HG03521 (cell line): ENCODE data around the gene LRRC26.
A peak's percentile ranks its signal among the peaks of the same experiment; 100 is the strongest.

Experiments used
- ATAC-seq: cut with Tn5 transposase; IDR thresholded peaks from one replicate; pipeline ENCODE4 v1.9.1; 2021; ENCODE audit warnings: mild to moderate bottlenecking, moderate library complexity; ENCODE audit not compliant: unreplicated experiment

LRRC26 gene

DNA sequence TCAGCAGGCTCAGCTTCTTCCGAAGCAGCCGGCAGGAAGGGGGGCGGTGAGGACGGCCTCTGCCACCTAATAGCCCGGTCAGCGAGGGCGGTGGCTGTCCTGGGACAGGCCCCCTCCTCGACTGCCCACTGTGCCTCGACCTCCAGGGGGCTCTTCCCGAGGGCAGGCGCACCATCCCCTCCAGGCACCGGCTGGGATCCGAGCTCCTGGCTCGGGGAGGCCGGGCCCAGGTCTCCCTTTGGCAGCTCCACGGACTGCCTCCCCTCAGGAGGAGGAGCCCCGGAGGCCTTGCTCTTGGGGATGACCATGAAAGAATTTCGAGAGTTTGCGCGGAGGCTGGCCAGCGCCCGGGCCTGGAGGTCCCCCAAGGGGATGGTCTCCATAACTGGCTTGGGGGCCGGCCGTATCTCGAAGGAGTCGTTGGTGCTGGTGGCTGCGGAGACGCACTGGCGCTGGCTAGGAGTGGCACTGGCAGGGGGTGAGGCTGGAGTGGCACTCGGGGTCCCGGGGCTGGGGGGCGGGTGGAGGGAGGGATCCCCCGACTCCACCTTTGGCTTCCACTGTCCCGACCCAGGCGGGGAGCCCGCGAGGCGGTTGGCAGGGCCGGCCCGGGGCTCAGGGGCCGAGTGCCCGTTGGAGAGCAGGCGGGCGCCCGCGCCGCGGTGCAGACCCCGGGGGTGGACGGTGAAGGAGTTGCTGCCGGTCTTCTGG is 29.7 kb upstream of the LRRC26 start:
- no peak for ATAC-seq

DNA sequence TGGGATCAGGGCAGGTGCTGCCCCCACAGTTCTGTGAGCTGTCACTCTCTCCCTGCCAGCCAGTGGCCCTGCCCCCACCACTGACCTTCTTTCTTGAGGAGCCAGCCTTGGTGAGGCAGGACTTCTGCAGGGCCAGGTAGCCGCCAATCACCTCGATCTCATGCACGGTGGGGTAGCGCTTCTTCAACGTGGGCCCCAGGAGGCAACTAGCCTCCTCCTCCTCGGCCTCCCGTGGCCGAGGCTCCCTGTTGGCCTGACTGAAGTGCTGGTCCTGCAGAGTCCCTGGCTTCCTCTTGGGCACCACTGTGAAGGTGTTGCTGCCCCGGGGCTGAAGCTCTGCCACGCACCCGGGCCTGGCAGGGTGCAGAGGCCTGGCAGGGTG is 29.0 kb upstream of the LRRC26 start:
- no peak for ATAC-seq

DNA sequence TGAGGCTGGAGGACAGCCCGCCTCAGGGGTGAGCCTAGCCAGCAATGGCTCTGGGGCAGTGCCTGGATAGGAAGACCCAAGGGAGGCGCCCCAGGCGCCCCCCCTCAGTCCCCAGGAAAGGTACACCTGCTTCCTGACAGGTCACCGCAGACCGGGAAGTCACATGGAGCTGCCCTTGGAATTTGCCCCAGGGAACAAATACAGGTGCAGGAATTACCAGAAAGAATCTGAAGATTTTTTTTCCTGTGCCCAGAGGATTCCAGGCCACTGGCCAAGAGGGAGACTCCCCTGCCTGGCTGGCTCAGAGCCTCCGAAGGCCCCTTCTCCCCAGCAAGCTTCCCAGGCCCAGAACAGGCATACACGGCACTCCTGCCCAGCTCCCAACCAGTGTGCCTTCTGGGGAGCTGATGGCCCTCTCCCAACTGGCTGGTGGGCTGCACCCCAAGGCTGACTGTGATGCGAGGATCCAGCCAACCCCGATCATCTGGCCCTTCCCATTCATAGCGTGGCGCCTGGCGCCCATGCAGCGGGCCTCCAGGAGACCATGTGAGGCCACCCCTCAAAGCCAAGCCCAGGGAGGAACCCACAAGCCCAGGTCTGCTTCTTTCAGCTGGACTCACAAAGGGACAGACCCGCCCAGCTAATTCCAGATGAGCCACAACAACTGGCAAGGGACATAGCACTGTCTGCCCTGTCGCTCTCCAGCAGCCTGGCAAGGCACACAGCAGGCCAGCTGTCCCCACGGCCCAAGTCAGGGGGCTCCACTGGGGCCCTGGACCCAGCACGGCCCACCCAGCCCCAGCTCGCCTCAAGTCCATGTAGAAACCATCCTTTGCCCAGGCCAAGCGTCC is 28.4 kb upstream of the LRRC26 start:
- ATAC-seq: no peak

DNA sequence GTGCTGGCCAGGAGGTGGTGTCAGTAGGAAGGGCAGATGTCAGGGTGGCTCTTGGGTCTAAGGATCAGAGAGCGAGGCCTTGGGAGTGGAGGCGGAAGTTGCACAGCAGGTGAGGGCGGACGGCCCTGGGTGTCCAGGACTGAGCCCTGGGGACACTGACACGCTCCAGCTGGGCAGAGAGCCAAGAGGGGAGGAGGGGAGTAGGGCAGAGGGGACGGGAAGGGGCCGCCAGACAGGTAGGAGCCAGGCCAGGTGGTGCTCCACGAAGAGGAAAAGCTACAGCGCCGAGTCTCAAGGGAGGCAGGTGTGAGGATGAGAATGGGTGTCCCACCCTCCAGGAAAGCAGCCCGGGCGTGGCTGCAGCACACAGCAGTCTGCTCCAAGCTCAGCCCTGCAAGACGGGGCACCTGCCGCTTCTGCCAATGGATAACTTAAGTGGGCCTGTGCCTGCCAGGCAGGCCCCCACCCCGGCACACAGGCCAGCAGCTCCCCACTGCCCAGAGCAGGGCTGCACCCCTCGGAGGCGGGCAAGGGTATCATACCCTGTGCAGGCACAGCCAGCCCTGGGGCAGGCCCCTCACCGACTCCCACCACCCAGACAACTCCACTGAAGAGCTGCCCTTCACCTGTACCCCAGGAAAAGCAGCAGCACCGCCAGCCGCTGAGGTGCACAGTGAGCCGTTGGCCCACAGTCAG is 25.8 kb upstream of the LRRC26 start:
- ATAC-seq: no peak

DNA sequence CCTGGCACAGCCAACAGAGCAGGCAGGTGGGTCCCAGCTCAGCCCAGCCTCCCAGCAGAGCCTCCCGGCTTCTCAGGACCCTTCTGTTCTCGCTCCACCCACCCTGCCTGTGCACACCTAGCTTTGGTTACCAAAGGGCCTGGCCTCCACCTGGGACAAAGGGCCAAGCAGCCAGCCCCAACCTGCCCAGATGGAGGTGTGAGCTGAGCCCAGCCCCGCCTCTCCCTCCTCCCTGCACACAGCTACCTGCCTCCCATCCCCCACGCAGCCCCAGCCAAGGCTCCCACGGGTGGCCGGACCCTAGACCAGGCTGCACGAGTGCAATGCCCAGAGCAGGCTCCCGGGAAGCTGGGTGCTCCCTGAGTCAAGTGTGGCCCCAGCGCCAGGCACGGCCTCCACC is 25.1 kb upstream of the LRRC26 start:
- ATAC-seq: no peak

DNA sequence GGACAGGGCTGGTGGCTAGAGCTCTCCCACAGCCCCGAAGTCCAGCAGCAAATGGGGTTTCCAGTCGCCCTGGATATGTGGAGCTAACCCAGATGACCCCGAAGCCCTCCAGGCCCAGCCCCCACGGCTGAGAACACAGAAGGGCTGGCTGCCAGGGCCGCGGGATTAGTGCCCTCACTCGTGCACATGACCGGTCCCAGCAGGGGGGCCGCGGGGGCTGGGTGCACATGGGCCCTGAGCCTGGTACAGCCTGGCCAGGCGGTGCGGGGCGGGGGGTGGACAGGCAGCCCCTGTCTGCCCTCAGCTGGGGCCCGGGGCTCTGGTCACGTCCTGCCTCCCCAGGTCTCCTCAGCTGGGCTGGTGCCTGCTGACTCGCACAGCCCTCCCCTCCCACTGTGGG is 24.5 kb upstream of the LRRC26 start:
- no peak for ATAC-seq

DNA sequence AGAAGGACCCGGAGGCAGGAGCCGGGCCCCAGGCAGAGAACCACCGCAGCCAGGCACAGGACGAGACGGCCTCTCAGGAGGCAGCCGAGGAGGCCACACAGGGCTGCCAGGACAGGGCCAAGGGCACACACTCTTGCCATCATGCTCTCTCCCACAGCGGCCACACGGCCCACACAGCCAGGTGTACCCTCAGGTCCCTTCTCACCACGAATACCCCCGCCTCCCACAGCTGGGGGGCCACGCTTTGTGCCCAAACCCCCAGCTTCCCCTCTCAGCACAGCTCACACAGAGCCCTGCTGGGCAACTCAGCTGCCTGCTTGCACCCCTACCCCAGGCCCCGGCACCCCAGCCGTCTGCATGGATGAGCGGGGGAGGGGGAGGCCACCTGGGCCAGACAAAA is 23.9 kb upstream of the LRRC26 start:
- no peak for ATAC-seq

DNA sequence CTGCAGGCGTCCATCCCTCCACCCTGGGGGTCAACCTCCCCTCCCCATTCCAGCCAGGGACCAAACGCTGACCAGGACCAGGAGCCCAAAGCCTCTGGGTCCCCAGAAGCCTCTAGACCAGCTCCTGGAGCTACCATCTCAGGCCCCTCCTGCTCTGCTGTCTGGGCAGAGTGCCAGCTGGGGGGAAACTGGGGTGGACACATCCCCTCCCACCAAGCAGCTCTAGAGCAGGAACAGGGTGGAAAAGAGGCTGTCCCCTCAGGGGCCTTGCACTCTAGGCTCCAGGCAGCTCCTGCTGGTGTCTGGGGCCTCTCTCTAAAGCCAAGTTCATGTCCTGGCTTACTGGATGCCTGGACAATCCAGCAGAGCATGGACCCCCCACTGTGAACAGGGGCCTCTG is 23.0 kb upstream of the LRRC26 start:
- ATAC-seq: no peak

DNA sequence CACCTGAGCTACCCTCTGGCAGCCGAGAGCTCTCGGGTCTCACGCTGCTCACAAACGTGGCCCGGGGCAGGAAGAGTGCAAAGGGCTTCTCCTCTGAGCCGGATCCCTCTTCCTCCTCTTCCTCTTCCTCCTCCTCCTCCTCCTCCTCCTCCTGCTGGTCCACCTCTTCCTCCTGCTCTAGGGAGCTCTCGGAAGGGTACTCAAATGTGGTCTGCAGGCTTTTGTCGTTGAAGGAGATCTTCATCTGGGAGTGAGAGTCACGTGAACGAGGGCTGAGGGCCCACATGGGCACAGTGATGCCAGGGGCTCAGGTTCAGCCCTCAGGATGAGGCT is 22.6 kb upstream of the LRRC26 start:
- no peak for ATAC-seq

DNA sequence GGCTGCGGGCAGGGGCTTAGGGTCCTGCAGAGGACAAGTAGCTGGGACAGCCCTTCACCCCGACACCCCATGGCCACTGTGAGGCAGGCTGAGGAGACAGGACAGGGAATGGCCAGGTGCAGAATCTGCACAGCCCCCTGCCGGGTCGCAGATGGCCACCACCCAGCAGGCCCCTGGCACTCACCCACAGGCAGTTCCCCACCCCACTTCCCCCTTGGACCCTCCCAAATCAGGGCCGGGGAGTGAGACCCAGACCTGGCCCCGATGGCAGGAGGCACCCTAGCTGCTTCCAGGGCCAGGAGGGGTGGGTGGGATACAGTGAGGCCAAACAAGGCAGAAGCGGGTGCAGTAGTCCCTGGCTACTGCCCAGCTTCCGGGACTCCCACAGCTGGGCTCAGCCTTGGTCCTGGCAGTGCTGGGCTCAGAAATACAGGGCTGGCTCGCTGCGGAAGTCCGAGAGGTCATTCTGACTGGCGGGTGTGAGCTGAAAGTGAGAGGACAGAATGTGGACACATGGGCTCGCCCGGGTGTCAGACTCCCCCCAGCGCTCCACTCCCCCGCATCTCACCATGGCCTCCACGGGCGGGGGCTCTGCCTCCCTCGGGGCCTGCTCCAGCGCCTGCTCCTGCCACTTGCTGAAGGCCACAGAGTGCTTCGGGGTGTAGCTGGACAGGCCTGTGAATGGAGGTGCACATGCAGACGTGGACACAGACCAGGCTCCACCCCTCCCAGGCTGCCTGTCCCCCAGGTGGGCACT is 22.0 kb upstream of the LRRC26 start:
- no peak for ATAC-seq

DNA sequence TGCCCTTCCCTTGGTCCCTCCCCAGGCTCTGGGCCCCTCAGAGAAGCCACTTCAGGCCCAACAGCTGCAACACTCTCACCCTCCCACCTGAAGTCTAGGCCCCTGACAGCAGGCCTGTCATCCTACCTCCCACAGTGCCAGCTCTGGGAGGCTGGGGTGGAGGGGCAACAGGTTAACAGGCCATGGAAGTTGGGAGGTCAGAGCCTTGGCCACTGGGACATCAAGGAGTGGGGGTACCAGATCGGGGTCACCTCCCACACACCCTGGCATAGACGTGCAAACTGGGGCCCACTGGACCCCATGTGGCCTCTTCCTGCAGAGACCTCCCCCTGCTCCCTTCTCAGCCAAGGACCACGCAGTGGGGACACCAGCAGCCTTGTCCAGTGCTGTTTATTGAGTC is 21.4 kb upstream of the LRRC26 start:
- no peak for ATAC-seq

DNA sequence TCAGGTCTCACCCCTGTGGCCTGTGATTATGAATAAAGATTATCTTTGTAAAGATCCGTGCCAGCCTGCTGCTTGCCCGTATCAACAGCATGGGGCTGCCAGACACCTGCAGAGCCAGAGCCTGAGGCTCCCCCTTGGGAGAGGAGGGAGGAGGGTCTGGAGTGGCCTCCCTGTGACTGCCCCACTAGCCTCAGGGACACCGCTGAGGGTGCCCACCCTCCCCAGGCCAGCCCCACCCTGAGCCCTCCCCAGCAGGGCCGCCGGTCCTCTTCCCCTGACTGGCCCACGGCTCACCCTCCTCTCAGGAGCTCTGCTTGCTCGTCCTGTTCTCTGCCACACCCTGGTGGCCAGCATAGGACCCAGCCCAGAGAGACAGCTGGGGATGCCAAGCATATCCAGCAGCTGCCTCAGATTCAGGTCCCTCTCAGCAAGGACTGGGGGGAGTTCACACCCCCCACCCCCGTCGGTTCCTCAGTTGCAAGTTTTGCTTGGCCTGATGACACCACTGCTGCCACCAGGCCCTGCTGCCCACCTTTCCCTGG is 20.5 kb upstream of the LRRC26 start:
- no peak for ATAC-seq

DNA sequence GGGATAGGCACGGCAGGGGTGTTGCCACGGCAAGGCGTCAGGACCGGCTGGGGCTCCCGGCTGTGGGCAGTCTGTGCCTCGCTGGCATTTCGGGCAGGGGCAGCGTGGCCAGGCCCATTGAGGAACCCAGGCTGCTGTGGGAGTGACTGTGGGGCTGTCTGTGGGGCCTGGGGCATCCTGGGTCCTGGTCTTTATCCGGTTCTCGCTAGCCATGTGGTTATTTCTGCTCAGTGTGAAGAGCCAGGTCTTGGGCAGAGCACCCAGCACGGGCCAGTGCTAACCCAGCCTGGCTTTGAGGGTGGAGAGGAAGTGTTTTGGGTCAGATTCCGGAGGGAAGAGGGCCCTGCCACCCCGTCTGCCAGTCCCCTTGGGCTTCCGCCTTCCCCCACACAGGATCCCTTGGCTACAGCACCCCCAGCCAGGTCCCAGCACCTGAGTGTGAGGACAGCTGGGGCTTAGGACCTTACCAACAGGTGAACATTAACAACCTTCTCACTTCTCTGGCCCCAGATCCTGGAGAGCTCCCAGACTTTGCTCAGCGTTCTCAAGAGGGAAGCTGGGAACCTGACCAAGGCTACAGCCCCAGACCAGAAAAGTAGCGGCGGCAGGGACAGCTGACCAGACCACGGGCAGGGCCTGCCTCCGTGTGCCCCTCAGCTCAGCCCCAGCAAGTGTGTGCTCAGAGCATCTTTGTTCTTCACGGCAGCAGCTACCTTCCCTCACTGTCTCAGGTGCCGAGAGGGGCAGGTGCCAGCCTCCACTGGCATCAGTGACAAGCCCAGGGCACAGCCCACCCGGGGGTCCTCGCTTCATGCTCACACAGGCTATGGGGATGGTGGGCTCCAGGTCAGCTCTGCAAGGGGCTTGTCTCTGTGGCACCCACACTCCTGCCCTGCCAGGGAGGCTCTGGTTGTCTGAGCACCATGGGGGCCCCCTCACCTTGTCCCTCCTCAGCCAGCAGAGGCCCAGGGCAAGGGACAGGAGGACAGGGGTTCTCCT is 19.7 kb upstream of the LRRC26 start:
- ATAC-seq: no peak

DNA sequence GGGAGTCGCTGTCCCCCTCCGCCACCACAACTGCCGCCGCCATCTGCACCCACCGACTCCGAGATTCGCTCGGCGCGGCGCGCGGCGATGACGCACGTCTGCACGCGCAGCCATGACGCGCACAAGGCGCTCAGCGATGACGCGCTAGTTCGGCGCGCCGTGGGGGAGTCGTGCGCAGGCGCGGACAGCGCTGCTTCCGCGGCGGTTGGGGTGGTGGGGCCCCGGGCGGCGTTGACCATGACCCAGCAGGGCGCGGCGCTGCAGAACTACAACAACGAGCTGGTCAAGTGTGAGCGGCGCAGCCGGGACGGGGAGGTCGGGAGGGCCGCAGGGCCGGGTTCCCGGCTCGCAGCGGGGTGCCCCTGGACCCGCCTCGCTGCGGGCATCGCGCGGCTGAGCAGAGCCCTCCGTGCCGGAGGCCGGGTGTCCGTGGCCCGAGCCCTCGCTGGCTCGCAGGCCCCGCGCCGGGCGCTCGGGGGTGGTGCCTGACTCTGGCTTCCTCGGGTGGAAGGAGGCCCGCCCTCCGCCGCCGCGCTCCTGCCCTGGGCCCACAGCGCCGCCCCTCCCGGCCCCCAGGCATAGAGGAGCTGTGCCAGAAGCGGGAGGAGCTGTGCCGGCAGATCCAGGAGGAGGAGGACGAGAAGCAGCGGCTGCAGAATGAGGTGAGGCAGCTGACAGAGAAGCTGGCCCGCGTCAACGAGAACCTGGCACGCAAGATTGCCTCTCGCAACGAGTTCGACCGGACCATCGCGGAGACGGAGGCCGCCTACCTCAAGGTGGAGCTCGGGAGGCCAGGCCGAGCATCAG is 18.8 kb upstream of the LRRC26 start, which contains the start of the genes ANAPC2 and SSNA1:
Gene ANAPC2 (minus strand): TSS at position 71 of the 807 bp plus-strand sequence. CDS start 28 bp downstream, at position 43.
Gene SSNA1 (plus strand): TSS at position 187 of the 807 bp plus-strand sequence. CDS start 51 bp downstream, at position 238.
- peak; percentile 76 for ATAC-seq

DNA sequence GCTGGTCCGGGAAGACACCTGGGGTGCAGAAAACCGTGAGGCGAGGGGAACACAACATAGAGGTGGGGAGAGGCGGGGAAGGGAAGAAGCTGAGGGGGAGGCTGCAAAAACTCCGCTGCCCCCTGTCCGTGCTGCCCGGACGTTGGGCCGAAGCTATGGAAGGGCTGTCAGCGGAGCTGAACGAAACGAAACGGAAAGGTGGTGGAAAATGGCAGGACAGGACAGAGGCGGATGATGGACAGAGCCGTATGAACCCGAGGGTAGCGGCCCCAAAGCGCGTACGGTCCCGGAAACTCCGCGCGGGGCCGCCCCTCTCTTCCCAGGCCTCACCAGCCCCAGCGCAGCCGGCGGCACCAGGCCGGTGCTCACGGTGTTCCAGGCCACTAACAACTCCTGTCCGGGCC is 18.2 kb upstream of the LRRC26 start:
- ATAC-seq: peak; percentile 2

DNA sequence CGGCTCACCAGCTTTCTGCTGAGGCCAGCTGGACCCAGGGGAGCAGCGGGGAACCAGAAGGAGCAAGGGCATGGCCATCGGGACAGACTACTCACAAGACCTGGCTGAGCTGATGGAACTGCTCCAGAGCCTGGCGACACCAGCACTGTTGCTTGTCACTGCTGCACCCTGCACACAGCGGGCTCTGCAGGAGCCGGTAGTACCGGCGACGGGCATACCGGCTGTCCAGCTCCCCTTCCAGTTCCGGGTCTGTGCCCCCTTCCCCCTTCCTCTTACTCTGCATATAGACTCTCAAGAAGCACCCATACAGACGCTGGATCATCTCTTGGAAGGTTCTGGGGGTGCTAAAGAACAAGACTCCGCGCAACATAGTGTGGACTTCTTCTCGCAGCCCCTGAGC is 17.5 kb upstream of the LRRC26 start:
- ATAC-seq: no peak

DNA sequence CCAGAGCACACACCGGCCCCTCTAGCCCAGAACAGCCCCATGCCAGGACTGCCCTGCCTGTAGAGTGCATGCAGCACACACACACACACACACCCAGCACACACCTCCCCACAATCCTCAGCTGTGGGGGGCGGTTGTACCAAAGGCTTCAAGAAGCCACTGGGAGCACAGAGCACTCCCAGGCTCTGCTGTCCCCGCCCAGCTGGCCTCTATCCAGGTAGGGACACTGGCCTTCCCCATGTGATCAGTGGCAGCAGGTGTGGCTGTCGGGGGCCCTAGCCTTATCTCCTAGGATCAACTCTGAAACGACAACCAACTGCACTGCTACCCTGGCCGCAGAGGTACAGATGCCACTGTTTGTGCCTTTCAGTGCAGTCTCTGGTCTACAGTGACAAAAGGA is 16.5 kb upstream of the LRRC26 start:
- ATAC-seq: no peak

DNA sequence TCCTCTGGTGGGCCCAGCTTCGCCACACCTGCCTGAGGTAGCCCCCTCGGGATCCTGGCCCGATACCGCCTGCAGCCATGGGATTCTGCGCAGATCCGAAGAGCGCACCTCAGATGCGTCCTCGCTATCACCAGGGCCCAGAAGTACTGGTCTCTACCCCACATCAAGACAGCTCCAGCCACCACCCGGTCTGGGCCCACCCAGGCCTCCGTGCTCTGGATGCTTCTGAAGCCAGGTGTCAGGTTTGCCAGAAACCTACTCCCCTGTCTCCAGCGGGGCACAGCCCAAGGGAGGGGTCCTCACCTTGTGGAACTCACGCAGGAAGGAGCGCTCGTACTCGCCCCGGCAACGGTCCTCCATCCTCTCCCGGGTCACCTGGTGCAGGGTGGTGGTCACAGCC is 16.1 kb upstream of the LRRC26 start:
- no peak for ATAC-seq
